ENCODE results near the gene RAET1G.

RAET1G gene

GRCh38 chr6:149867876-149868640, 54.9 kb downstream of the RAET1G start:
- H4K8ac ChIP-seq (ENCODE audit: low read depth, low read length), result no peak overlapping the region
- no peaks in the 10 kb centered on the region for H3K27me3 ChIP-seq (ENCODE audit: insufficient read depth, low read length)
- no peak overlapping the region for H3K14ac ChIP-seq (ENCODE audit: low read length)
- H3K4me1 ChIP-seq (ENCODE audit: control insufficient read depth in 1 of 2, insufficient read depth in 2 of 2, low read length in 2 of 2), result peaks cover 2 to 3% of the 10 kb centered on the region in 2 experiments
- no peak overlapping the region for H3K4ac ChIP-seq (ENCODE audit: low read depth, low read length)
- no peak overlapping the region for H3K4me3 ChIP-seq (ENCODE audit: low read depth, low read length)
- no peak overlapping the region for H2BK5ac ChIP-seq (ENCODE audit: low read depth, low read length, poor library complexity)
- H4K91ac ChIP-seq (ENCODE audit: low read depth, low read length), result no peak overlapping the region
- no peak overlapping the region for H3K23ac ChIP-seq (ENCODE audit: low read length)
- no CpG with 5 or more reads among the region's 4 CpGs for WGBS (ENCODE audit: extremely low coverage, insufficient coverage, insufficient read length)
- H3K9me3 ChIP-seq (ENCODE audit: insufficient read depth, low read depth, low read length), result no peaks in the 10 kb centered on the region
- no peaks in the 10 kb centered on the region for H3K79me1 ChIP-seq (ENCODE audit: low read length)
- H3K36me3 ChIP-seq (ENCODE audit: control insufficient read depth in 1 of 2, insufficient read depth in 2 of 2, low read length in 2 of 2), result no peaks in the 10 kb centered on the region
- no peak overlapping the region for H3K9ac ChIP-seq (ENCODE audit: low read length)
- H2AK5ac ChIP-seq (ENCODE audit: low read length), result no peak overlapping the region
- no peak overlapping the region for H3K4me2 ChIP-seq (ENCODE audit: low read length)
- H2BK120ac ChIP-seq (ENCODE audit: insufficient read depth, low read length, poor library complexity), result no peak overlapping the region
- no peak for DNase-seq
- no peak overlapping the region for H3K27ac ChIP-seq (ENCODE audit: low read depth, low read length)
- H3K79me2 ChIP-seq (ENCODE audit: control insufficient read depth, insufficient read depth, low read length, poor library complexity), result no peaks in the 10 kb centered on the region
- H2AFZ ChIP-seq (ENCODE audit: insufficient read depth, low read length, poor library complexity), result no peak overlapping the region
- no peak overlapping the region for H2BK12ac ChIP-seq (ENCODE audit: low read length)
- no peak overlapping the region for H3K18ac ChIP-seq (ENCODE audit: low read length)
- no peak overlapping the region for H4K12ac ChIP-seq (ENCODE audit: low read depth, low read length)
